B cell (primary cell): ENCODE results near the gene BMS1. TPM values are rescaled to one million over a fixed set of nuclear protein-coding genes. Genes with fewer than 3 reads are reported as not detected.
"Not testable (repeated sequence)": the region's sequence is repeated elsewhere in the genome, so short reads cannot be mapped to it uniquely, and the experiment has no call there.

ENCODE experiments used
- ATAC-seq: fragments of 200-7000 bp; cut with Tn5 transposase; one replicate; pipeline ENCODE4 v1.10.0; 2021; ENCODE audit warnings: low read depth, mild to moderate bottlenecking, moderate number of reproducible peaks, moderate library complexity
- CTCF ChIA-PET: fragments of 350-600 bp; sonication (Branson Sonifier 250); formaldehyde crosslinking; loops from one replicate; lab custom pipeline; 2021; ENCODE audit warnings: antibody characterized with exemption, inconsistent platforms; lab: Charles Lee
- POLR2A ChIA-PET: fragments of 350-600 bp; sonication (Branson Sonifier 250); formaldehyde crosslinking; loops from one replicate; lab custom pipeline; 2021; ENCODE audit warnings: antibody characterized with exemption; lab: Charles Lee
- DNase-seq: peaks from one replicate; pipeline ENCODE4 v3.0.0; 2013
- H2AFZ ChIP-seq: 2 replicates; pipeline ENCODE4 v1.6.1; 2012; ENCODE audit warnings: mild to moderate bottlenecking, low read depth, low read length; ENCODE audit not compliant: insufficient read depth, poor library complexity, severe bottlenecking
- H3K27ac ChIP-seq, 2 donors: 1 replicate in 1 of 2; 2 replicates in 1 of 2; pipeline ENCODE4 v1.5.1; 2012 to 2013; ENCODE audit warnings: low read length in 2 of 2, mild to moderate bottlenecking in 2 of 2, moderate library complexity in 1 of 2
- H3K27me3 ChIP-seq, 4 experiments: fragments of 200-600 bp in 1 of 4; sonication (generic) in 1 of 4; replicated peaks in 1 of 4; 1 replicate in 2 of 4; 2 replicates in 2 of 4; pipeline versions ENCODE4 v1.6.1 to v1.7.0; 2013 to 2016; ENCODE audit warnings: low read length in 3 of 4, mild to moderate bottlenecking in 2 of 4, mixed read lengths in 1 of 4, moderate library complexity in 1 of 4; ENCODE audit not compliant: insufficient read depth in 4 of 4, control insufficient read depth in 3 of 4; ENCODE audit errors: control extremely low read depth in 1 of 4
- H3K36me3 ChIP-seq, 2 experiments: replicated peaks in 1 of 2; 1 replicate in 1 of 2; 2 replicates in 1 of 2; pipeline versions ENCODE4 v1.6.1 to v1.7.1; 2013; ENCODE audit warnings: low read length in 1 of 2; ENCODE audit not compliant: insufficient read depth in 2 of 2, control insufficient read depth in 1 of 2; ENCODE audit errors: control extremely low read depth in 1 of 2, extremely low read depth in 1 of 2
- H3K4me1 ChIP-seq, 2 donors: fragments of 200-600 bp in 1 of 2; sonication (generic) in 1 of 2; 1 replicate in 1 of 2; 2 replicates in 1 of 2; pipeline versions ENCODE4 v1.5.1 to v1.6.1; 2013 to 2017; ENCODE audit warnings: low read length in 2 of 2; ENCODE audit not compliant: control insufficient read depth in 2 of 2, insufficient read depth in 2 of 2
- H3K4me2 ChIP-seq: replicated peaks from 2 replicates; pipeline ENCODE3; 2012; ENCODE audit warnings: mild to moderate bottlenecking, low read depth, low read length; ENCODE audit not compliant: poor library complexity, severe bottlenecking
- H3K4me3 ChIP-seq, 5 experiments: fragments of 200-600 bp in 1 of 5; sonication (generic) in 1 of 5; 1 replicate in 3 of 5; 2 replicates in 2 of 5; pipeline versions ENCODE4 v1.5.1 to v1.7.0; 2011 to 2016; ENCODE audit warnings: low read length in 4 of 5, mild to moderate bottlenecking in 4 of 5, low read depth in 2 of 5, control low read depth in 1 of 5, moderate library complexity in 1 of 5; ENCODE audit not compliant: insufficient read depth in 1 of 5; ENCODE audit errors: control extremely low read depth in 1 of 5, extremely low read depth in 1 of 5
- H3K79me2 ChIP-seq: fragments of 200-600 bp; sonication (generic); one replicate; pipeline ENCODE4 v1.6.0; 2016; ENCODE audit warnings: low read length; ENCODE audit not compliant: control insufficient read depth, insufficient read depth
- H3K9ac ChIP-seq: fragments of 200-600 bp; sonication (generic); 2 replicates; pipeline ENCODE4 v1.6.1; 2017; ENCODE audit warnings: mild to moderate bottlenecking, low read length, moderate library complexity
- H3K9me3 ChIP-seq, 3 donors: one replicate each; pipeline versions ENCODE4 v1.6.1 to v1.7.1; 2013; ENCODE audit warnings: low read length in 2 of 3; ENCODE audit not compliant: control insufficient read depth in 2 of 3, insufficient read depth in 1 of 3; ENCODE audit errors: control extremely low read depth in 1 of 3
- H4K20me1 ChIP-seq: 2 replicates; pipeline ENCODE4 v1.6.0; 2012; ENCODE audit warnings: mild to moderate bottlenecking, low read length; ENCODE audit not compliant: insufficient read depth, control insufficient read depth, poor library complexity, severe bottlenecking
- H3K27ac Mint-ChIP-seq: one replicate; pipeline ENCODE4 v1.8.0; 2021; ENCODE audit warnings: mixed read lengths
- H3K27me3 Mint-ChIP-seq: one replicate; pipeline ENCODE4 v1.8.0; 2021; ENCODE audit warnings: mixed read lengths
- H3K4me1 Mint-ChIP-seq: one replicate; pipeline ENCODE4 v1.8.0; 2021; ENCODE audit warnings: mixed read lengths
- H3K4me3 Mint-ChIP-seq: one replicate; pipeline ENCODE4 v1.8.0; 2021; ENCODE audit warnings: mixed read lengths
- H3K9me3 Mint-ChIP-seq: one replicate; pipeline ENCODE4 v1.8.0; 2022; ENCODE audit warnings: mixed read lengths; ENCODE audit not compliant: insufficient read depth
- CTCF ChIP-seq: fragments of 200-600 bp; IDR thresholded peaks from one replicate; pipeline ENCODE4 v1.8.0; 2022; ENCODE audit warnings: antibody characterized with exemption, mild to moderate bottlenecking
- EZH2 ChIP-seq: IDR thresholded peaks from 2 replicates; pipeline ENCODE4 v1.6.1; 2012; ENCODE audit warnings: borderline replicate concordance, low read depth, mild to moderate bottlenecking, moderate library complexity, low read length; ENCODE audit not compliant: insufficient read depth, poor library complexity, severe bottlenecking
- WGBS: methylation state at CpG from one replicate; pipeline ENCODE4 v1.1.5; 2013; ENCODE audit warnings: missing lambda C conversion rate; ENCODE audit not compliant: insufficient coverage; 5-methylcytosine and 5-hydroxymethylcytosine counted together
- intact Hi-C: fragments of 100-400 bp; cut with micrococcal nuclease; formaldehyde crosslinking; loops from one replicate; pipeline ENCODE4 v1.10.0; 2022
- polyA plus RNA-seq: library from polyadenylated mRNA; depleted of rRNA; stranded (reverse); fragments of >200 nt; gene quantifications from 2 replicates; pipeline ENCODE4 v1.2.3, GENCODE V29; 2012
- total RNA-seq, 2 donors: library from RNA; stranded (reverse); fragments of 120-200 nt in 1 of 2; gene quantifications; 1 replicate in 1 of 2; 2 replicates in 1 of 2; pipeline versions ENCODE4 v1.2.3 to v1.2.4, GENCODE V29; 2013 to 2022

Gene BMS1
- total and polyA plus RNA-seq, 2 donors (not counting 1 experiment from before 2014, with no cell fraction given) = 3.1 to 17.5 TPM

- peaks cover 0 to 19% (median 4%) of the 10 kb centered on the region in 4 experiments for H3K27me3 ChIP-seq
- H3K4me2 ChIP-seq, H3K36me3 ChIP-seq, H3K4me3 ChIP-seq, H3K9ac ChIP-seq, H3K4me1 Mint-ChIP-seq, ATAC-seq, intact Hi-C loops, CTCF ChIA-PET, H2AFZ ChIP-seq, H3K4me3 Mint-ChIP-seq, H3K27ac ChIP-seq, DNase-seq, POLR2A ChIA-PET, H4K20me1 ChIP-seq, H3K79me2 ChIP-seq, H3K27ac Mint-ChIP-seq, H3K4me1 ChIP-seq, H3K9me3 Mint-ChIP-seq, H3K9me3 ChIP-seq: not testable (repeated sequence)
- WGBS = 8% methylated on average over 1 of the region's 6 CpGs
- H3K27me3 Mint-ChIP-seq = peaks cover 47% of the 10 kb centered on the region
Measured at GRCh38 chr10:42862801-42863200, 80.2 kb downstream of the BMS1 start.

GRCh38 chr10:42864575-42864974, 82.0 kb downstream of the BMS1 start:
- Histone ChIP-seq H3K27me3 (peaks cover 0 to 16% (median 4%) of the 10 kb centered on the region in 4 experiments), H3K4me3 (no peak overlapping the region), H3K9ac (no peak overlapping the region), H3K4me2 (no peak overlapping the region), H3K9me3 (no peaks in the 10 kb centered on the region), H3K36me3 (no peaks in the 10 kb centered on the region), H3K4me1 (peaks cover 0 to 9% of the 10 kb centered on the region in 2 donors), H2AFZ (no peak overlapping the region), H3K27ac (no peak overlapping the region), H4K20me1 (no peaks in the 10 kb centered on the region), H3K79me2 (no peaks in the 10 kb centered on the region)
- ChIA-PET POLR2A (no interaction called here), CTCF (interaction anchor here (2.0 kb wide), 1 partner anchor 241 kb away, joined by 6 read pairs; no protein-coding TSS in a partner anchor)
- intact Hi-C loops = no loop called here
- Mint-ChIP-seq H3K9me3 (no peaks in the 10 kb centered on the region), H3K27me3 (peaks cover 39% of the 10 kb centered on the region), H3K27ac (no peak overlapping the region), H3K4me1 (peaks cover 9% of the 10 kb centered on the region), H3K4me3 (no peak overlapping the region)
- TF ChIP-seq CTCF = no peak
- TF ChIP-seq EZH2 = no peak
- ATAC-seq = no peak
- 27% methylated on average over 4 of the region's 8 CpGs for WGBS
- DNase-seq = no peak
